ENCODE data around the gene SETD3. TPM values are rescaled to one million over a fixed set of nuclear protein-coding genes. Genes with fewer than 3 reads are reported as not detected.

The SETD3 gene
- total and polyA plus RNA-seq, 5 donors from 2014 or later: 26.5 to 38.1 (median 35.0) TPM

DNA sequence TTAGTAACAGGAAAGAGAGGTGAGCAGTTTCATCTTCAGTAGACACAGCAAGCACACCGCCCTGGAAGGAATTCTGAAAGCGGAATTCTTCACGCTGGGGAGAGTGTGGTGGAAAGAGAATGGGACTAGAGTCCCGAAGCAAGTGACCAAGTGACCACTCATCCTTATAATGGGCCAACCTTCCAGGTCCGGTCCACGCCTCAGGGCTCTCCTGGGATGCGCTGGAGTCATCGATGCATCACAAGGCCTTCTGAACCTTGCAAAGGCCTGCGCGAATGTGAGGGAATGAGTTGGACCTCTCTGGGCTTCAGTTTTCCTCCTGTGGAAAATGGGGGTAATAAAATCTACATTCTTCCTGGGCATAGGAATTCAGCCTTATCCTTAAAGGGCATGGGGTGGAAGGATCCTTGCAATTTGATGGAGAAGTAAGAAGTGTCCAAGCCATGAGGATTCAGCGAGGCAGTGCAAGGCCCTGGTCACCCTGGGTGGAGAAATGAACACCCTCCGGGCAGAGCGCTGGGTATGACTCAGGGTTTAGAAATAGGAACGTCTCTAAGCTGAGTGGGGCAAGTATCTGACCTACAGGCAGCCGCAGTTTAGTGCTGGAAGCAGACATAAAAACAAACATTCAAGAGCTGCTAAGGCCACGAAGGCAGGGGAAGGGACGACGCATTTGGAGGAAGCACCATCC lies 97.7 kb downstream of the SETD3 start:
- Mint-ChIP-seq H3K36me3 (peaks cover 3% of the 10 kb centered on the region), H3K4me3 (no peak overlapping the region), H3K27me3 (no peaks in the 10 kb centered on the region), H3K27ac (peak overlapping the region in 1 of 3 donors; percentile 53), H3K9me3 (peaks cover 0 to 1% (median 0%) of the 10 kb centered on the region in 7 donors), H3K4me1 (peaks cover 0 to 12% (median 3%) of the 10 kb centered on the region in 4 donors)
- H3K36me3 ChIP-seq (ENCODE audit: control insufficient read depth, insufficient read depth, low read length): no peaks in the 10 kb centered on the region
- H3K9me3 ChIP-seq (ENCODE audit: control insufficient read depth in 2 of 2, low read length in 2 of 2): no peaks in the 10 kb centered on the region
- H3K27ac ChIP-seq (ENCODE audit: insufficient read depth, low read length, poor library complexity, severe bottlenecking): no peak overlapping the region
- DNase-seq: no peak
- H3K4me3 ChIP-seq (ENCODE audit: low read depth, low read length): no peak overlapping the region
- H3K4me1 ChIP-seq (ENCODE audit: control insufficient read depth, insufficient read depth, low read length, poor library complexity, severe bottlenecking): peaks cover 4% of the 10 kb centered on the region
- no peaks in the 10 kb centered on the region for H3K27me3 ChIP-seq (ENCODE audit: control insufficient read depth, insufficient read depth, low read length)
- no peak for ATAC-seq (ENCODE audit: low read depth in 2 of 2)

DNA sequence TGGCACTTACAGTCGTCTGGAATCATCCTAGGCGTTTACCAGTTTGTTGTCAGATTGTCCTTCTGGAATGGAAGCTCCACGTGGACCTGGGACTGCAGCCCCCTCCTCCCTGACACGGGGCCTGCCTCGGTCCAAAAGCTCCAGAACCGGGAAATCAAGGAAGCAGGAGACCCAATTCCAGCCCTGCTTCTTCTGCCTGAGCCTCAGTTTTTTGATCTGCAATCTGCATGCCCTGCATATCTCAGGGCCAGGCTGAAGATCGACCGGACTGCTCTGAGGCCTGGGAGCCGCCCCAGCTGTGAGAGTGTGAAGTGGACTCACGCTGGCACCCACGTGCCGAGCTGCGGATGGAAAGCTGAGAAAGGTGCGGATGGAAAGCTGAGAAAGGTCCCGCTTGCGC lies 98.6 kb downstream of the SETD3 start:
- no peaks in the 10 kb centered on the region for H3K36me3 ChIP-seq (ENCODE audit: control insufficient read depth, insufficient read depth, low read length)
- H3K27me3 Mint-ChIP-seq: no peaks in the 10 kb centered on the region
- H3K4me1 Mint-ChIP-seq: peaks cover 0 to 4% (median 2%) of the 10 kb centered on the region in 4 donors

DNA sequence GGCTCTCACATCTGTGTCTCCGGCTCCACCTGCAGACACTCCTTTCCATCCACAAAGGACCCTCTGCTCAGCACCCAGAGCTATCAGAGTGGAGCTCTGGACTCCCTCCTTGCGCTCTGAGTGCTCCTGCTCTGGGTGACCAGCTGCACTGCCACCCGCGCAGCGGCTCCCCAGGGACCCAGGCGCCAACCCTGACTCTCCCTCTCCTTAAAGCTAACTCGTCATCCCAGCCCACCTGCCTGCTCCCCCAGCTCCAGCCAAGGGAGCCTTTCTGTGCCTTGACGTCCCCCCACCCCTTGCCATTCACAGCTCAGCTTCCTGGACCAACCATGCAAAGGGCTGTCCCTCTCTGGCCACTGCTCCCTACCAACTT lies 99.0 kb downstream of the SETD3 start:
- ATAC-seq (ENCODE audit: low read depth in 2 of 2) (no peak), DNase-seq (no peak)
- Mint-ChIP-seq H3K4me3 (no peak overlapping the region), H3K36me3 (peaks cover 3% of the 10 kb centered on the region), H3K9me3 (peaks cover 0 to 2% (median 0%) of the 10 kb centered on the region in 7 donors), H3K4me1 (peaks cover 0 to under 1% (median under 1%) of the 10 kb centered on the region in 4 donors), H3K27me3 (no peaks in the 10 kb centered on the region), H3K27ac (no peak overlapping the region)
- H3K27me3 ChIP-seq (ENCODE audit: control insufficient read depth, insufficient read depth, low read length): no peaks in the 10 kb centered on the region
- no peaks in the 10 kb centered on the region for H3K36me3 ChIP-seq (ENCODE audit: control insufficient read depth, insufficient read depth, low read length)
- no peak overlapping the region for H3K27ac ChIP-seq (ENCODE audit: insufficient read depth, low read length, poor library complexity, severe bottlenecking)
- no peaks in the 10 kb centered on the region for H3K4me1 ChIP-seq (ENCODE audit: control insufficient read depth, insufficient read depth, low read length, poor library complexity, severe bottlenecking)
- H3K4me3 ChIP-seq (ENCODE audit: low read depth, low read length): no peak overlapping the region
- H3K9me3 ChIP-seq (ENCODE audit: control insufficient read depth in 2 of 2, low read length in 2 of 2): no peaks in the 10 kb centered on the region

More for the DNA sequence above, 98.6 kb downstream of the SETD3 start:
- peaks cover 0 to 1% (median 0%) of the 10 kb centered on the region in 7 donors for H3K9me3 Mint-ChIP-seq
- H3K36me3 Mint-ChIP-seq: peaks cover 3% of the 10 kb centered on the region
- Histone ChIP-seq H3K27me3 (ENCODE audit: control insufficient read depth, insufficient read depth, low read length) (no peaks in the 10 kb centered on the region), H3K9me3 (ENCODE audit: control insufficient read depth in 2 of 2, low read length in 2 of 2) (no peaks in the 10 kb centered on the region), H3K4me3 (ENCODE audit: low read depth, low read length) (no peak overlapping the region), H3K27ac (ENCODE audit: insufficient read depth, low read length, poor library complexity, severe bottlenecking) (no peak overlapping the region), H3K4me1 (ENCODE audit: control insufficient read depth, insufficient read depth, low read length, poor library complexity, severe bottlenecking) (no peaks in the 10 kb centered on the region)
- H3K27ac Mint-ChIP-seq: no peak overlapping the region
- DNase-seq: no peak
- ATAC-seq (ENCODE audit: low read depth in 2 of 2): no peak
- no peak overlapping the region for H3K4me3 Mint-ChIP-seq

DNA sequence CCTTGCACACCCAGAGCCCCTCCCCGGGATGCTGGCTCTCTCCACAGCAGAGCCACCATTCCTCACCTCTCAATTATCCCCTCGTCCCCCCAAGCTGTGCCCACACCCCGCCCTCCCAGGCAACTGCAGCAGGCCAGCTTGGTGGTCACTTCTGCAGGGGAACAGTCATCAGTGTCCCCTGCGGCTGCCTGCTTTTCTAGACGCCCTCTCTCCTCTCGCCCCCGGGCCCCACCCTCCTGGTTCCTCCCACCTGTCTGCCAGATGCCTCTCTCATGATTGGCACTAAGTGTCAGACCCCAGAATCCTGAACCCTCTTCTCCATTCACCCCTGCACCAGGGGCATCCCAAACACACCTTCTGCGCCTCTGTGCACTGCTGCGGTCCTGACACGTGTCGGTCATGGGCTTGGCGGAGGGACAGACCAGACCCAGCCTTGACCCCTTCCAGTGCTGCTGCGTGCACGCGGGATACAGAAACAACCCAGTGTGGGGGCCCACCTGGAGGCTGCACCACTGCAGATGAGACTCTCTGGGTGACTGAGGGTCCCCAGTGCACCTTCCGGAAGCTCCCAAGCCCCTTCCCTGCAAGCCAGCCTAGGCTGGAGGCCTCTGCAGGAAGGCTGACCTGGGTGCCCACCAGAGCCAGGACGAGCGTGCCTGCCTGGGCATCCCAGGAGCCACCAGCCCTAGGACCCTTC lies 99.5 kb downstream of the SETD3 start:
- Histone ChIP-seq H3K9me3 (ENCODE audit: control insufficient read depth in 2 of 2, low read length in 2 of 2) (no peaks in the 10 kb centered on the region), H3K27me3 (ENCODE audit: control insufficient read depth, insufficient read depth, low read length) (no peaks in the 10 kb centered on the region), H3K4me1 (ENCODE audit: control insufficient read depth, insufficient read depth, low read length, poor library complexity, severe bottlenecking) (no peaks in the 10 kb centered on the region), H3K27ac (ENCODE audit: insufficient read depth, low read length, poor library complexity, severe bottlenecking) (no peak overlapping the region), H3K4me3 (ENCODE audit: low read depth, low read length) (no peak overlapping the region), H3K36me3 (ENCODE audit: control insufficient read depth, insufficient read depth, low read length) (no peaks in the 10 kb centered on the region)
- H3K36me3 Mint-ChIP-seq: peaks cover 3% of the 10 kb centered on the region
- ATAC-seq (ENCODE audit: low read depth in 2 of 2) (no peak), DNase-seq (no peak)
- no peak overlapping the region for H3K4me3 Mint-ChIP-seq
- H3K9me3 Mint-ChIP-seq: peaks cover 0 to 2% (median 0%) of the 10 kb centered on the region in 7 donors
- no peaks in the 10 kb centered on the region for H3K27me3 Mint-ChIP-seq
- H3K27ac Mint-ChIP-seq: no peak overlapping the region
- no peaks in the 10 kb centered on the region for H3K4me1 Mint-ChIP-seq

DNA sequence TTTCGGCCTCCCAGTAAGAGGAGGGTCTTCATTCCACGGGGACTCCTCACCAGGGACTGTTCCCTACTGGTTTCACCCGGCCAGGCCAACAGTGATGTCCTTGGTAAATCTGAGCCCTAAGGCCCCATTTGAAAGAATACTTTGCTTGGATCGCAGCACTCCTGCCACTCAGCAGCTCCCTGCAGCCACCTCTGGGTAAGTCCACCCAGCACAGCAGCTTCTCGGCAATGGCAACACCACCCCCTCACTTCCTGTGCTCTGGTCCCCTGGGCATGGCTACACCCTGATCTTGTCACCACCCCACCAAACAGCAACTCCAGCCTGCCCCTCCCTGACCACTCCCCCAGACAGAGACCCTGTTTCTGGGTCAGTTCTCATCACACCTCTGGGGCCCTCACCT lies 100.3 kb downstream of the SETD3 start:
- H3K27ac ChIP-seq (ENCODE audit: insufficient read depth, low read length, poor library complexity, severe bottlenecking): no peak overlapping the region
- H3K27me3 ChIP-seq (ENCODE audit: control insufficient read depth, insufficient read depth, low read length): no peaks in the 10 kb centered on the region
- no peaks in the 10 kb centered on the region for H3K4me1 Mint-ChIP-seq
- H3K9me3 Mint-ChIP-seq: peaks cover 0 to 2% (median 0%) of the 10 kb centered on the region in 7 donors
- no peak overlapping the region for H3K27ac Mint-ChIP-seq
- ATAC-seq (ENCODE audit: low read depth in 2 of 2) (no peak), DNase-seq (no peak)
- no peaks in the 10 kb centered on the region for H3K36me3 ChIP-seq (ENCODE audit: control insufficient read depth, insufficient read depth, low read length)
- H3K9me3 ChIP-seq (ENCODE audit: control insufficient read depth in 2 of 2, low read length in 2 of 2): no peaks in the 10 kb centered on the region
- H3K4me3 ChIP-seq (ENCODE audit: low read depth, low read length): no peak overlapping the region
- H3K4me1 ChIP-seq (ENCODE audit: control insufficient read depth, insufficient read depth, low read length, poor library complexity, severe bottlenecking): no peaks in the 10 kb centered on the region
- no peaks in the 10 kb centered on the region for H3K27me3 Mint-ChIP-seq
- H3K4me3 Mint-ChIP-seq: no peak overlapping the region
- H3K36me3 Mint-ChIP-seq: peaks cover 3% of the 10 kb centered on the region

DNA sequence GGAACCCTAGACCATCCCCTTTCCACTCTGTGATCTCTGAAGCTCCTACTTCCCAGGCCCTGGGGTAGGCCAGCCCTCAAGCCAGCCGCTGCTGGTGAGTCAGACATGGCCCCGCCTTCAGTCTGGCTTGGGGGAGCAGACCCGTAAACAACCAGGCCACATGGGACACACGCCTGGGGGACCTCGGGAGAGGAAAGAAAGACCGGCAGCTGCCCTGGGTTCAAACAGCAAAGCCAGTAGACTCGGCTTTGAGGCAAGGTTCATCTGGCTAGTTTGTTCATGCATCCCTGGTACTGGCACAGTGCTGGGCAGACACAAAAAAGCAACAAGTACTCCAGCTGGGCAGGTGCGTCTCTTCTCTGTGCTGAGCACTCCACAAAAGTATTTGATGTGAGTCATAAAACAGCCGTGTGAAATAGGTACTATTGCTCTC lies 101.9 kb downstream of the SETD3 start:
- H3K36me3 Mint-ChIP-seq: peaks cover 3% of the 10 kb centered on the region
- no peak for ATAC-seq (ENCODE audit: low read depth in 2 of 2)
- no peak overlapping the region for H3K4me3 Mint-ChIP-seq
- Histone ChIP-seq H3K4me3 (ENCODE audit: low read depth, low read length) (no peak overlapping the region), H3K36me3 (ENCODE audit: control insufficient read depth, insufficient read depth, low read length) (no peaks in the 10 kb centered on the region), H3K4me1 (ENCODE audit: control insufficient read depth, insufficient read depth, low read length, poor library complexity, severe bottlenecking) (no peaks in the 10 kb centered on the region), H3K27me3 (ENCODE audit: control insufficient read depth, insufficient read depth, low read length) (no peaks in the 10 kb centered on the region), H3K9me3 (ENCODE audit: control insufficient read depth in 2 of 2, low read length in 2 of 2) (no peaks in the 10 kb centered on the region), H3K27ac (ENCODE audit: insufficient read depth, low read length, poor library complexity, severe bottlenecking) (no peak overlapping the region)
- no peaks in the 10 kb centered on the region for H3K27me3 Mint-ChIP-seq
- peaks cover 0 to 3% (median 0%) of the 10 kb centered on the region in 7 donors for H3K9me3 Mint-ChIP-seq
- H3K27ac Mint-ChIP-seq: no peak overlapping the region
- no peaks in the 10 kb centered on the region for H3K4me1 Mint-ChIP-seq
- no peak for DNase-seq

DNA sequence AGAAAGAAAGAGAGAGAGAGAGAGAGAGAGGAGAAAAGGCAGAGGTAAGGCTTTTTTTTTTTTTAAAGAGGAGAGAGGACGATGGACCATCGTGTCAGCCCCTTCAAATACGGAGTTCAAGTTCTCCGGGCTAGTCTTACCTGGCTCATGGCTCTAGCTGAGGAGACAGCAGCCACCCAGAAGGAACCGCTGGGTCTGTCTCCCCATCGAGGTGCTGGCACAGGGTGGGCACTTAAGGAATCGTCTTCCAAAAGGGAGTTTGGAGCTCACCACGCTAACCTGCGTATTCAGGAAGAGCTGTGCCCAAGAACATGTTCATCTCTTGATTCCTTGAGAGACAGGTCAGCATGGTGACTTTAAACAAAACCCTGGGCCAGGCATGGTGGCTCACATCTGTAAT lies 102.7 kb downstream of the SETD3 start:
- no peaks in the 10 kb centered on the region for H3K36me3 ChIP-seq (ENCODE audit: control insufficient read depth, insufficient read depth, low read length)
- H3K27me3 Mint-ChIP-seq: peaks cover 8% of the 10 kb centered on the region
- H3K36me3 Mint-ChIP-seq: peaks cover 3% of the 10 kb centered on the region
- H3K4me3 ChIP-seq (ENCODE audit: low read depth, low read length): no peak overlapping the region
- DNase-seq: no peak
- no peak overlapping the region for H3K4me3 Mint-ChIP-seq
- H3K9me3 ChIP-seq (ENCODE audit: control insufficient read depth in 2 of 2, low read length in 2 of 2): no peaks in the 10 kb centered on the region
- no peak overlapping the region for H3K27ac Mint-ChIP-seq
- H3K9me3 Mint-ChIP-seq: peaks cover 0 to 4% (median 0%) of the 10 kb centered on the region in 7 donors
- H3K27ac ChIP-seq (ENCODE audit: insufficient read depth, low read length, poor library complexity, severe bottlenecking): no peak overlapping the region
- peaks cover 3% of the 10 kb centered on the region for H3K27me3 ChIP-seq (ENCODE audit: control insufficient read depth, insufficient read depth, low read length)
- ATAC-seq (ENCODE audit: low read depth in 2 of 2): no peak
- H3K4me1 ChIP-seq (ENCODE audit: control insufficient read depth, insufficient read depth, low read length, poor library complexity, severe bottlenecking): no peaks in the 10 kb centered on the region
- no peaks in the 10 kb centered on the region for H3K4me1 Mint-ChIP-seq

All from CD4-positive, CD25-positive, alpha-beta regulatory T cell (primary cell).